ENCODE data around the gene SNAPC4.

DNA sequence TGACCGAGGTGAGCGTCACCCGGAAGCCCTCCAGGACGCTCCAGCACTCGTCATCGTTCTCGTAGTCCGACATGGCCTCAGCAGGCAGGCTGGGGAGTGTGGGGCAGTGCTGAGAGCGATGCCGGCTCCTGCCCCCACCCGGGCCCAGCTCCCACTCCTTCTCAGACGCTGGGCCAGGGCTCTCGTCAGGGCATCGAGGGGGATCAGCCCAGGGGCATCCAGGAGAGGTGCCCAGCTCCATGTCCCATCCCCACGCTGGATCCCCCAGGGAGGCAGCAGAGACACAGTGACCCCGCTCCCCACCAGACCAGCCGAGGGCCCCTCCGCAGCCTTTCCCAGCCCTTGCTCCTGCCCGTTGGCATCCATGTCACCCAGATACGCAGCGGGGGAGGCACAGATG lies 28.0 kb downstream of the SNAPC4 start:
- TF ChIP-seq, protein P1, sequence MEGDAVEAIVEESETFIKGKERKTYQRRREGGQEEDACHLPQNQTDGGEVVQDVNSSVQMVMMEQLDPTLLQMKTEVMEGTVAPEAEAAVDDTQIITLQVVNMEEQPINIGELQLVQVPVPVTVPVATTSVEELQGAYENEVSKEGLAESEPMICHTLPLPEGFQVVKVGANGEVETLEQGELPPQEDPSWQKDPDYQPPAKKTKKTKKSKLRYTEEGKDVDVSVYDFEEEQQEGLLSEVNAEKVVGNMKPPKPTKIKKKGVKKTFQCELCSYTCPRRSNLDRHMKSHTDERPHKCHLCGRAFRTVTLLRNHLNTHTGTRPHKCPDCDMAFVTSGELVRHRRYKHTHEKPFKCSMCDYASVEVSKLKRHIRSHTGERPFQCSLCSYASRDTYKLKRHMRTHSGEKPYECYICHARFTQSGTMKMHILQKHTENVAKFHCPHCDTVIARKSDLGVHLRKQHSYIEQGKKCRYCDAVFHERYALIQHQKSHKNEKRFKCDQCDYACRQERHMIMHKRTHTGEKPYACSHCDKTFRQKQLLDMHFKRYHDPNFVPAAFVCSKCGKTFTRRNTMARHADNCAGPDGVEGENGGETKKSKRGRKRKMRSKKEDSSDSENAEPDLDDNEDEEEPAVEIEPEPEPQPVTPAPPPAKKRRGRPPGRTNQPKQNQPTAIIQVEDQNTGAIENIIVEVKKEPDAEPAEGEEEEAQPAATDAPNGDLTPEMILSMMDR (conservative IDR thresholded peaks at IDR 0.05; ENCODE audit: low read depth, low read length), result no peak
- no peak for TF ChIP-seq EZH2phosphoT487 (IDR thresholded peaks at IDR 0.05; ENCODE audit: borderline replicate concordance, low read length)
